OCI-LY1 (cell line): Measurements from ENCODE around the gene L1CAM.

Experiments used
- EZH2 ChIP-seq: fragments of 200-600 bp; sonication (generic), shearing (Covaris generic); IDR thresholded peaks from 2 replicates; pipeline ENCODE4 v1.8.0; 2017; ENCODE audit warnings: borderline replicate concordance, mixed run types, mild to moderate bottlenecking, antibody characterized with exemption, low read length, moderate library complexity, mixed read lengths
- TF ChIP-seq, protein P1 (sequence below): fragments of 200-600 bp; sonication (generic), shearing (Covaris generic); IDR thresholded peaks from 2 replicates; pipeline ENCODE4 v1.5.1; 2017; ENCODE audit warnings: mild to moderate bottlenecking, antibody characterized with exemption, low read length, moderate library complexity, mixed read lengths

DNA sequence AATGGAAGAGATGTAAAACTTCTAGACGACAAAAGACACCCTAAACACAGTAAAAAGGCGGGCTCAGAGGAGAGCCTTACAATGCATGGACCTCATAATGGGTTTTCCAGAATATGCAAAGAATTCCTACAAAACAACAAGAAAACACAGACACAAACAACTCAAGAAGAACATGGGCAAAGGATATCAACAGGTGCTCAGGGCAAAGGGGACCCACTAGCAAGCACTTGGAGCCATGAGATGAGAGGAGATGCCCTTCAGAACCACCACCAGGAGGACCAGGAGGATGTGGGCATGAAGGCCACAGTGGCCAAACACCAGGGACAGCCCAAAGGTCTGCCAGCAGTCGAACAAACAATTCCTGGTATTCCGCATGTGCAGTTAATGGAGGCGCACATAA, 72.8 kb downstream of the L1CAM start:
- TF ChIP-seq, protein P1, sequence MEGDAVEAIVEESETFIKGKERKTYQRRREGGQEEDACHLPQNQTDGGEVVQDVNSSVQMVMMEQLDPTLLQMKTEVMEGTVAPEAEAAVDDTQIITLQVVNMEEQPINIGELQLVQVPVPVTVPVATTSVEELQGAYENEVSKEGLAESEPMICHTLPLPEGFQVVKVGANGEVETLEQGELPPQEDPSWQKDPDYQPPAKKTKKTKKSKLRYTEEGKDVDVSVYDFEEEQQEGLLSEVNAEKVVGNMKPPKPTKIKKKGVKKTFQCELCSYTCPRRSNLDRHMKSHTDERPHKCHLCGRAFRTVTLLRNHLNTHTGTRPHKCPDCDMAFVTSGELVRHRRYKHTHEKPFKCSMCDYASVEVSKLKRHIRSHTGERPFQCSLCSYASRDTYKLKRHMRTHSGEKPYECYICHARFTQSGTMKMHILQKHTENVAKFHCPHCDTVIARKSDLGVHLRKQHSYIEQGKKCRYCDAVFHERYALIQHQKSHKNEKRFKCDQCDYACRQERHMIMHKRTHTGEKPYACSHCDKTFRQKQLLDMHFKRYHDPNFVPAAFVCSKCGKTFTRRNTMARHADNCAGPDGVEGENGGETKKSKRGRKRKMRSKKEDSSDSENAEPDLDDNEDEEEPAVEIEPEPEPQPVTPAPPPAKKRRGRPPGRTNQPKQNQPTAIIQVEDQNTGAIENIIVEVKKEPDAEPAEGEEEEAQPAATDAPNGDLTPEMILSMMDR, result no peak
- TF ChIP-seq EZH2, result no peak
